Neuronal stem cell (in vitro differentiated cells): Measurements from ENCODE around the gene TTC9.

ENCODE experiments used
- DNase-seq: peaks from one replicate; pipeline ENCODE4 v3.0.0-alpha.2; 2013; ENCODE audit warnings: low spot score
- H2AFZ ChIP-seq: one replicate; pipeline ENCODE4 v1.6.1; 2013; ENCODE audit warnings: mild to moderate bottlenecking, low read length, inconsistent platforms
- H2AK5ac ChIP-seq: 2 replicates; pipeline ENCODE4 v1.6.1; 2013; ENCODE audit warnings: low read depth, mild to moderate bottlenecking, inconsistent platforms, low read length, moderate library complexity, mixed read lengths
- H2BK120ac ChIP-seq: 2 replicates; pipeline ENCODE4 v1.6.1; 2013; ENCODE audit warnings: low read depth, mild to moderate bottlenecking, inconsistent platforms, low read length, moderate library complexity, mixed read lengths
- H2BK12ac ChIP-seq: one replicate; pipeline ENCODE4 v1.6.1; 2013; ENCODE audit warnings: low read length, inconsistent platforms
- H2BK15ac ChIP-seq: 2 replicates; pipeline ENCODE4 v1.6.1; 2013; ENCODE audit warnings: mild to moderate bottlenecking, low read length, inconsistent platforms, mixed read lengths
- H2BK5ac ChIP-seq: one replicate; pipeline ENCODE4 v1.6.1; 2013; ENCODE audit warnings: inconsistent platforms, mild to moderate bottlenecking, low read length, moderate library complexity
- H3K14ac ChIP-seq: one replicate; pipeline ENCODE4 v1.6.1; 2013; ENCODE audit warnings: low read length, inconsistent platforms
- H3K18ac ChIP-seq: 2 replicates; pipeline ENCODE4 v1.6.1; 2013; ENCODE audit warnings: low read length, inconsistent platforms
- H3K23ac ChIP-seq: 2 replicates; pipeline ENCODE4 v1.6.1; 2013; ENCODE audit warnings: low read depth, mild to moderate bottlenecking, mixed read lengths, low read length, inconsistent platforms; ENCODE audit not compliant: poor library complexity
- H3K27ac ChIP-seq: replicated peaks from 3 replicates; pipeline ENCODE4 v1.5.1; 2013; ENCODE audit warnings: low read length, inconsistent platforms
- H3K27me3 ChIP-seq, 3 experiments: 2 replicates each; pipeline ENCODE4 v1.6.1; 2013; ENCODE audit warnings: low read length in 3 of 3, mild to moderate bottlenecking in 2 of 3, inconsistent platforms in 1 of 3, low read depth in 1 of 3, mixed read lengths in 1 of 3, moderate library complexity in 1 of 3; ENCODE audit not compliant: control insufficient read depth in 3 of 3, insufficient read depth in 3 of 3
- H3K36me3 ChIP-seq, 2 donors: replicated peaks in 1 of 2; 2 replicates each; pipeline ENCODE4 v1.6.1; 2013; ENCODE audit warnings: low read length in 2 of 2; ENCODE audit not compliant: control insufficient read depth in 2 of 2, insufficient read depth in 2 of 2
- H3K4ac ChIP-seq: 2 replicates; pipeline ENCODE4 v1.6.1; 2013; ENCODE audit warnings: inconsistent platforms, mild to moderate bottlenecking, low read length, moderate library complexity
- H3K4me1 ChIP-seq, 2 donors: 1 replicate in 1 of 2; 2 replicates in 1 of 2; pipeline ENCODE4 v1.6.1; 2013; ENCODE audit warnings: low read length in 2 of 2, low read depth in 1 of 2; ENCODE audit not compliant: control insufficient read depth in 2 of 2, insufficient read depth in 1 of 2
- H3K4me2 ChIP-seq: one replicate; pipeline ENCODE4 v1.6.1; 2013; ENCODE audit warnings: mild to moderate bottlenecking, low read length, inconsistent platforms; ENCODE audit not compliant: insufficient read depth, poor library complexity, severe bottlenecking
- H3K4me3 ChIP-seq, 2 donors: 2 replicates each; pipeline ENCODE4 v1.5.1; 2013; ENCODE audit warnings: low read length in 2 of 2, mild to moderate bottlenecking in 2 of 2, inconsistent platforms in 1 of 2, moderate library complexity in 1 of 2
- H3K79me1 ChIP-seq: one replicate; pipeline ENCODE4 v1.6.1; 2013; ENCODE audit warnings: low read depth, mild to moderate bottlenecking, inconsistent platforms, low read length, moderate library complexity
- H3K9ac ChIP-seq: one replicate; pipeline ENCODE4 v1.6.1; 2013; ENCODE audit warnings: mild to moderate bottlenecking, low read depth, low read length, inconsistent platforms; ENCODE audit not compliant: poor library complexity
- H3K9me3 ChIP-seq, 2 donors: replicated peaks in 1 of 2; 2 replicates each; pipeline versions ENCODE3 to v1.6.1; 2013; ENCODE audit warnings: low read length in 2 of 2, mild to moderate bottlenecking in 2 of 2, inconsistent platforms in 1 of 2, low read depth in 1 of 2, mixed read lengths in 1 of 2, moderate library complexity in 1 of 2; ENCODE audit not compliant: control insufficient read depth in 2 of 2, insufficient read depth in 1 of 2
- H4K8ac ChIP-seq: one replicate; pipeline ENCODE4 v1.6.1; 2013; ENCODE audit warnings: low read depth, mild to moderate bottlenecking, inconsistent platforms, low read length, moderate library complexity
- H4K91ac ChIP-seq: one replicate; pipeline ENCODE4 v1.6.1; 2013; ENCODE audit warnings: low read length, low read depth, mild to moderate bottlenecking, inconsistent platforms; ENCODE audit not compliant: poor library complexity
- WGBS, 2 donors: extraction: QIAGEN DNeasy Blood & Tissue Kit; methylation state at CpG; one replicate each; pipeline ENCODE4 v1.1.7; 2013; ENCODE audit warnings: missing lambda C conversion rate in 2 of 2, mixed read lengths in 1 of 2; ENCODE audit not compliant: insufficient read length in 2 of 2, insufficient replicate concordance in 1 of 2; ENCODE audit errors: extremely low coverage in 2 of 2; 5-methylcytosine and 5-hydroxymethylcytosine counted together

The TTC9 gene

DNA sequence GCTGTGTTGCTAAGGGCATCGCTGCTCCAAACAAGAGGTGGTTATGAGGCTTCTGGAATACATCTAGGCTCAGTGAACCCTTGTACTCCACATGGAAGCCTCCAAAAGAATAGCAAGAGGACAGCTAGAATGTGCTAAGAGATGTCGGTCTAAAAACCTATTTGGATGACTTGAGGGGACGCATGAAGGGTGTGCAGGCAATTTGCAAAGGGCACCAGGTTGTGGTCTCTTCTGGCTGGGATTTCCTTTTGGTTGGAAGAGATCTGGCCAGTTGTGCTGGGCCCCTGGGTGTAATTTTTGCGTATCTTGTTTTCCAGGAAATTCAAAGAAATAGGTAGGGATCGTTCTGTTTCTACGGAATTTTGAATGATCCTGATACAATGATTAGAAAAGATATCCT lies 4.2 kb downstream of the TTC9 start:
- no peak overlapping the region for H2BK12ac ChIP-seq
- DNase-seq: no peak
- H3K4me3 ChIP-seq: no peak overlapping the region
- peaks cover 12 to 19% of the 10 kb centered on the region in 2 donors for H3K4me1 ChIP-seq
- no peak overlapping the region for H4K91ac ChIP-seq
- H3K18ac ChIP-seq: no peak overlapping the region
- no peak overlapping the region for H3K9ac ChIP-seq
- no peaks in the 10 kb centered on the region for H3K36me3 ChIP-seq
- H3K23ac ChIP-seq: no peak overlapping the region
- H3K4ac ChIP-seq: no peak overlapping the region
- no peak overlapping the region for H3K14ac ChIP-seq
- peaks cover 2% of the 10 kb centered on the region for H3K79me1 ChIP-seq
- H2BK5ac ChIP-seq: no peak overlapping the region
- H2BK15ac ChIP-seq: no peak overlapping the region
- no peak overlapping the region for H2AFZ ChIP-seq
- no peak overlapping the region for H3K4me2 ChIP-seq
- no peak overlapping the region for H2AK5ac ChIP-seq
- no peak overlapping the region for H4K8ac ChIP-seq
- H3K27me3 ChIP-seq: peaks cover 0 to 8% (median 3%) of the 10 kb centered on the region in 3 experiments
- no peak overlapping the region for H2BK120ac ChIP-seq
- H3K9me3 ChIP-seq: no peaks in the 10 kb centered on the region
- no CpG with 5 or more reads among the region's 6 CpGs for WGBS, 2 donors
- H3K27ac ChIP-seq: no peak overlapping the region

GRCh38 chr14:70646705-70647104 lies 5.0 kb downstream of the TTC9 start:
- Histone ChIP-seq H3K27me3 (peaks cover 0 to 5% (median 0%) of the 10 kb centered on the region in 3 experiments), H3K23ac (no peak overlapping the region), H3K4ac (no peak overlapping the region), H3K36me3 (peaks cover 0 to 4% of the 10 kb centered on the region in 2 donors), H3K4me1 (peaks cover 10 to 18% of the 10 kb centered on the region in 2 donors), H3K18ac (no peak overlapping the region), H3K4me3 (no peak overlapping the region), H2BK5ac (no peak overlapping the region), H2BK15ac (no peak overlapping the region), H3K4me2 (no peak overlapping the region), H4K91ac (no peak overlapping the region), H3K9ac (no peak overlapping the region), H2AFZ (peak overlapping the region; percentile 12), H3K14ac (no peak overlapping the region), H4K8ac (no peak overlapping the region), H2BK120ac (no peak overlapping the region), H3K79me1 (peaks cover 2% of the 10 kb centered on the region), H2BK12ac (no peak overlapping the region), H3K9me3 (no peaks in the 10 kb centered on the region), H2AK5ac (no peak overlapping the region), H3K27ac (no peak overlapping the region)
- no peak for DNase-seq
- no CpG with 5 or more reads among the region's 2 CpGs for WGBS, 2 donors

- H3K4me2 ChIP-seq: no peak overlapping the region
- H3K4me3 ChIP-seq: no peak overlapping the region
- H2AFZ ChIP-seq: no peak overlapping the region
- H2BK12ac ChIP-seq: no peak overlapping the region
- peaks cover 4 to 12% of the 10 kb centered on the region in 2 donors for H3K4me1 ChIP-seq
- H3K79me1 ChIP-seq: no peaks in the 10 kb centered on the region
- H2BK120ac ChIP-seq: no peak overlapping the region
- no peak overlapping the region for H2AK5ac ChIP-seq
- no peak overlapping the region for H2BK15ac ChIP-seq
- H3K23ac ChIP-seq: no peak overlapping the region
- DNase-seq: no peak
- no peak overlapping the region for H3K18ac ChIP-seq
- no peak overlapping the region for H2BK5ac ChIP-seq
- no peaks in the 10 kb centered on the region for H3K27me3 ChIP-seq
- H3K27ac ChIP-seq: no peak overlapping the region
- no peak overlapping the region for H3K9ac ChIP-seq
- H3K9me3 ChIP-seq: no peaks in the 10 kb centered on the region
- no peak overlapping the region for H3K14ac ChIP-seq
- no peak overlapping the region for H4K91ac ChIP-seq
- no peak overlapping the region for H4K8ac ChIP-seq
- H3K4ac ChIP-seq: no peak overlapping the region
- H3K36me3 ChIP-seq: peaks cover 0 to 13% of the 10 kb centered on the region in 2 donors
Measured at GRCh38 chr14:70648346-70648745, 6.6 kb downstream of the TTC9 start.

DNA sequence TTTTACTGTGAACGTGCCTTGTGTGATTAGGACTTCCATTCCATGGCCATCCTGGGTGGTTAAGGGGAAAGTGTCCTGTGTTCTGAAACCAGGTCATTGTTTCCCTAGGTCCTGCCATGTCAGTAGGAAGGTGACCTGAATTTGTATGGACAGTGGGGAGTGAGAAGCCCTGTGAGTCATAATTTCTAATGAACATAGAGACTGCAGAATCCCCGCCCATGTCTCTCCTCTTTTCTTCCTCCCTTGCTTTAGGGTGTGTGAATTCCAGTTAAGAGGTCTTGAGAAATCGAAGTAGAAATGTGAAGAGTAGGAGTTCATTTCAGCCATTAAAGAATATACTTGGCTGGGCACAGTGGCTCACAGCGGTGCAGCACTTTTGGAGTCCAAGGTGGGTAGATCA lies 8.1 kb downstream of the TTC9 start:
- no peak overlapping the region for H2BK120ac ChIP-seq
- no peaks in the 10 kb centered on the region for H3K27me3 ChIP-seq
- no peak overlapping the region for H3K4ac ChIP-seq
- H2AFZ ChIP-seq: no peak overlapping the region
- H3K79me1 ChIP-seq: no peaks in the 10 kb centered on the region
- H3K14ac ChIP-seq: no peak overlapping the region
- no peak overlapping the region for H2BK5ac ChIP-seq
- WGBS, 2 donors: no CpG with 5 or more reads among the region's 4 CpGs
- H2BK15ac ChIP-seq: no peak overlapping the region
- no peak overlapping the region for H2BK12ac ChIP-seq
- DNase-seq: no peak
- no peak overlapping the region for H3K4me3 ChIP-seq
- H3K27ac ChIP-seq: no peak overlapping the region
- no peak overlapping the region for H3K23ac ChIP-seq
- no peak overlapping the region for H2AK5ac ChIP-seq
- H4K91ac ChIP-seq: no peak overlapping the region
- H3K36me3 ChIP-seq: peaks cover 0 to 14% of the 10 kb centered on the region in 2 donors
- no peak overlapping the region for H3K4me2 ChIP-seq
- H3K4me1 ChIP-seq: peaks cover 3 to 11% of the 10 kb centered on the region in 2 donors
- no peaks in the 10 kb centered on the region for H3K9me3 ChIP-seq
- no peak overlapping the region for H4K8ac ChIP-seq
- no peak overlapping the region for H3K18ac ChIP-seq
- H3K9ac ChIP-seq: no peak overlapping the region
